Endodermal cell (in vitro differentiated cells): ENCODE results near the gene TRAPPC3. TPM values are rescaled to one million over a fixed set of nuclear protein-coding genes. Genes with fewer than 3 reads are reported as not detected.

Source experiments
- DNase-seq: peaks from one replicate; pipeline ENCODE4 v3.0.0-alpha.2; 2017
- H3K27ac ChIP-seq: 2 replicates; pipeline ENCODE4 v1.5.1; 2013; ENCODE audit warnings: mild to moderate bottlenecking, low read depth, low read length, moderate library complexity
- H3K27me3 ChIP-seq: 2 replicates; pipeline ENCODE4 v1.6.1; 2013; ENCODE audit warnings: mild to moderate bottlenecking, low read length, moderate library complexity; ENCODE audit not compliant: insufficient read depth, control insufficient read depth, poor library complexity, severe bottlenecking
- H3K36me3 ChIP-seq: 2 replicates; pipeline ENCODE4 v1.7.0; 2013; ENCODE audit warnings: mild to moderate bottlenecking, low read length, moderate library complexity; ENCODE audit not compliant: control insufficient read depth, insufficient read depth
- H3K4me1 ChIP-seq: one replicate; pipeline ENCODE4 v1.7.0; 2013; ENCODE audit warnings: low read length; ENCODE audit not compliant: control insufficient read depth, insufficient read depth
- H3K4me3 ChIP-seq: 2 replicates; pipeline ENCODE4 v1.5.1; 2013; ENCODE audit warnings: mild to moderate bottlenecking, low read length, moderate library complexity
- H3K9ac ChIP-seq: 2 replicates; pipeline ENCODE4 v1.6.1; 2013; ENCODE audit warnings: mild to moderate bottlenecking, low read length, moderate library complexity; ENCODE audit not compliant: poor library complexity, severe bottlenecking; ENCODE audit errors: extremely low read depth
- H3K9me3 ChIP-seq: 2 replicates; pipeline ENCODE4 v1.6.1; 2013; ENCODE audit warnings: mild to moderate bottlenecking, low read length, moderate library complexity; ENCODE audit not compliant: control insufficient read depth
- H3K27ac Mint-ChIP-seq: 2 replicates; pipeline ENCODE4 v1.8.0; 2020; ENCODE audit warnings: mixed read lengths
- H3K27me3 Mint-ChIP-seq: 2 replicates; pipeline ENCODE4 v1.8.0; 2021; ENCODE audit warnings: mild to moderate bottlenecking, mixed read lengths; ENCODE audit not compliant: insufficient read depth
- H3K36me3 Mint-ChIP-seq: 2 replicates; pipeline ENCODE4 v1.8.0; 2020; ENCODE audit warnings: low read depth, mixed read lengths
- H3K4me1 Mint-ChIP-seq: 2 replicates; pipeline ENCODE4 v1.8.0; 2020; ENCODE audit warnings: mixed read lengths
- H3K4me3 Mint-ChIP-seq: 2 replicates; pipeline ENCODE4 v1.8.0; 2020; ENCODE audit warnings: mild to moderate bottlenecking, moderate library complexity, mixed read lengths
- H3K9me3 Mint-ChIP-seq: 2 replicates; pipeline ENCODE4 v1.8.0; 2020; ENCODE audit warnings: mild to moderate bottlenecking, mixed read lengths
- WGBS, 2 experiments: methylation state at CpG; one replicate each; pipeline versions ENCODE4 v1.1.5 to v1.1.7; 2013; ENCODE audit warnings: missing lambda C conversion rate in 2 of 2, mixed read lengths in 1 of 2; ENCODE audit not compliant: insufficient coverage in 1 of 2, insufficient read length in 1 of 2; 5-methylcytosine and 5-hydroxymethylcytosine counted together
- total RNA-seq, 2 donors: library from RNA; stranded (reverse); fragmentation: NEBNext Ultra II Directional in 1 of 2; extraction: Animal tissue kit (Norgen Biotek cat#: 25700) in 1 of 2; gene quantifications; 2 replicates in 1 of 2; 3 replicates in 1 of 2; pipeline ENCODE4 v1.2.1, GENCODE V29; 2021
- TF ChIP-seq, protein P1 (sequence below): fragments of 200-600 bp; sonication (generic); conservative IDR thresholded peaks from 2 replicates; pipeline ENCODE4 v1.5.0; 2021; ENCODE audit warnings: antibody characterized with exemption, mild to moderate bottlenecking

The TRAPPC3 gene
- total RNA-seq, 2 donors from 2014 or later = 61.5 to 79.9 TPM

DNA sequence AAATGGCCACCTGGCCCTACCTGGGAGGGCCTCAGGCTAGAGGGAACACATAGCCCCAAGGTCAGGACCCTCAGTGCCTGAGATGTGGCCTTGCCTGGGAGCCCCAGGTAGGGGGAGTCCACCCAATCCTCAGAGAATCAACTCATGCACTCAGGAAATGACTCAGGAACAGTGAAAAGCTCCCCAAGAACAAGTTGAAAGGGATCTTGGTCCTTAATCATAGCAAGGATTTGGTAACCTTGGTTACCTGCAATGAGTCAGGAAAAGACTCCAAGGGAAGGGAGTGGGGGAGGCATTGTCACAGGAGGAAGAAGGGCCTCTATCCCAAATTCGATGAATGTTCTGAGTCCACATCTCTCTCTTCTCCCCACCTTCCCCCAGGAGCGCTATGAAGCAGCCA lies 23.7 kb upstream of the TRAPPC3 start:
- 89 to 100% methylated on average over 1 to 2 of the region's 2 CpGs for whole genome bisulfite sequencing, 2 experiments
- DNase-seq = no peak
- Histone ChIP-seq H3K9ac (no peak overlapping the region), H3K9me3 (no peaks in the 10 kb centered on the region), H3K27me3 (no peaks in the 10 kb centered on the region), H3K4me1 (peaks cover 4% of the 10 kb centered on the region), H3K36me3 (peaks cover 86% of the 10 kb centered on the region), H3K4me3 (no peak overlapping the region), H3K27ac (no peak overlapping the region)
- H3K27me3 Mint-ChIP-seq = no peaks in the 10 kb centered on the region
- TF ChIP-seq, protein P1, sequence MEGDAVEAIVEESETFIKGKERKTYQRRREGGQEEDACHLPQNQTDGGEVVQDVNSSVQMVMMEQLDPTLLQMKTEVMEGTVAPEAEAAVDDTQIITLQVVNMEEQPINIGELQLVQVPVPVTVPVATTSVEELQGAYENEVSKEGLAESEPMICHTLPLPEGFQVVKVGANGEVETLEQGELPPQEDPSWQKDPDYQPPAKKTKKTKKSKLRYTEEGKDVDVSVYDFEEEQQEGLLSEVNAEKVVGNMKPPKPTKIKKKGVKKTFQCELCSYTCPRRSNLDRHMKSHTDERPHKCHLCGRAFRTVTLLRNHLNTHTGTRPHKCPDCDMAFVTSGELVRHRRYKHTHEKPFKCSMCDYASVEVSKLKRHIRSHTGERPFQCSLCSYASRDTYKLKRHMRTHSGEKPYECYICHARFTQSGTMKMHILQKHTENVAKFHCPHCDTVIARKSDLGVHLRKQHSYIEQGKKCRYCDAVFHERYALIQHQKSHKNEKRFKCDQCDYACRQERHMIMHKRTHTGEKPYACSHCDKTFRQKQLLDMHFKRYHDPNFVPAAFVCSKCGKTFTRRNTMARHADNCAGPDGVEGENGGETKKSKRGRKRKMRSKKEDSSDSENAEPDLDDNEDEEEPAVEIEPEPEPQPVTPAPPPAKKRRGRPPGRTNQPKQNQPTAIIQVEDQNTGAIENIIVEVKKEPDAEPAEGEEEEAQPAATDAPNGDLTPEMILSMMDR = no peak
- H3K27ac Mint-ChIP-seq = no peak overlapping the region
- H3K9me3 Mint-ChIP-seq = no peaks in the 10 kb centered on the region
- peaks cover 69% of the 10 kb centered on the region for H3K36me3 Mint-ChIP-seq
- H3K4me1 Mint-ChIP-seq = peaks cover 15% of the 10 kb centered on the region
- no peak overlapping the region for H3K4me3 Mint-ChIP-seq

- Mint-ChIP-seq H3K36me3 (peaks cover 66% of the 10 kb centered on the region), H3K9me3 (no peaks in the 10 kb centered on the region), H3K4me1 (peaks cover 13% of the 10 kb centered on the region), H3K27ac (no peak overlapping the region), H3K4me3 (no peak overlapping the region), H3K27me3 (no peaks in the 10 kb centered on the region)
- TF ChIP-seq, protein P1 = no peak
- H3K4me1 ChIP-seq = no peaks in the 10 kb centered on the region
- no peak overlapping the region for H3K9ac ChIP-seq
- no peaks in the 10 kb centered on the region for H3K27me3 ChIP-seq
- no peak for DNase-seq
- H3K27ac ChIP-seq = no peak overlapping the region
- H3K36me3 ChIP-seq = peaks cover 84% of the 10 kb centered on the region
- 93 to 98% methylated on average over 18 to 21 of the region's 21 CpGs for WGBS, 2 experiments
- H3K9me3 ChIP-seq = no peaks in the 10 kb centered on the region
- H3K4me3 ChIP-seq = no peak overlapping the region
These were observed 22.9 kb upstream of the TRAPPC3 start for GRCh38 chr1:36172017-36172747.

GRCh38 chr1:36170643-36171412 lies 21.5 kb upstream of the TRAPPC3 start:
- no peaks in the 10 kb centered on the region for H3K9me3 ChIP-seq
- H3K4me1 Mint-ChIP-seq = peaks cover 24% of the 10 kb centered on the region
- H3K4me3 ChIP-seq = no peak overlapping the region
- H3K4me3 Mint-ChIP-seq = no peak overlapping the region
- H3K27ac Mint-ChIP-seq = no peak overlapping the region
- H3K9ac ChIP-seq = no peak overlapping the region
- H3K36me3 Mint-ChIP-seq = peaks cover 64% of the 10 kb centered on the region
- TF ChIP-seq, protein P1 = no peak
- WGBS, 2 experiments = 94 to 100% methylated on average over 2 to 12 of the region's 12 CpGs
- H3K27me3 ChIP-seq = no peaks in the 10 kb centered on the region
- H3K9me3 Mint-ChIP-seq = no peaks in the 10 kb centered on the region
- no peaks in the 10 kb centered on the region for H3K27me3 Mint-ChIP-seq
- peaks cover 75% of the 10 kb centered on the region for H3K36me3 ChIP-seq
- no peak for DNase-seq
- H3K27ac ChIP-seq = no peak overlapping the region
- no peaks in the 10 kb centered on the region for H3K4me1 ChIP-seq
